ENCODE measurements around the gene ALDH18A1.
"Not testable (repeated sequence)": the region's sequence is repeated elsewhere in the genome, so short reads cannot be mapped to it uniquely, and the experiment has no call there.

The ALDH18A1 gene

DNA sequence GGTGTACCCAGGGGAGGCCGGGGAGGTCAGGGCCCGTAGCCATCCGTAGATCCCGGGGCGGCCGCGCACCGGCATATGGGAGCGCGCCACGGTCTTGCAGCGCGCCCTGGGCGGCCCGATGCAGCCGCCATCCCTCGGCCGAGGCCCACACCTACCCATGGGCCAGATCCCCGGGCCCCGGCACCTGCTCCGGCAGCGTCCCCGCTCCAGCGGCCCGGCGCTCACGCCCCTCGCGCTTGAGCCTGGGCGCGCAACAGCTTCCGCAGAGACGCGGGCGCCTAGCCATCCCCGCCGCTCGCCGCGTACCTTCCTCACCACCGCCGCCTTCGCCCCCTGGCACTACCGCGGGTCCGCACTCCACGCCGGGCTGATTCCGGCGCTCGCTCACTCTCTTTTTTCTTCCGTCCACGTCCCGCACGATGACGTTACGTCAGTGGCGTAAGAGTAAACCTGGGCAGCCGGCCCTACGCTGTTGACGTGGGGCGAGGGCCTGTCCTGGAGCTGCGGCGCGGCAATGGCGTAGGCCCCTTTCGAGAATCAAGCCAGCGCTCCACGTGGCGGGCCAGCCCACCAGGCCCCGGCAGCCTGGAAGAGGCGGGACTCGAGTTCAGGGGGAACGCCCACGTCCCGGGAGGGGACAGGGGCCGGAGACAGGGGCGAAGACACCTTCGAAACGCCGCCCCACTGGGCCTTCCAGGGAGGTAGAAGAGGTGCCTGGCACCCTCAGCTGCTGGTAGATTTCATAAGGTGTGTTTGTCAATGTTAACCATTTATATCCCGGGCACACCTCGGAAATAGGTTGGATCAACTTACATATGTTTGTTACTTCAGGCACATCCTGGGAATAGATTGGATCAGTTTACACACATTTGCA is at the start of gene ALDH18A1:
TSS of gene ALDH18A1 (minus strand) at position 421 of the 874 bp plus-strand sequence. CDS start 3,334 bp downstream, outside the sequence.
- peak; percentile 82 to 83 for DNase-seq (ENCODE audit: low read depth in 2 of 2)

DNA sequence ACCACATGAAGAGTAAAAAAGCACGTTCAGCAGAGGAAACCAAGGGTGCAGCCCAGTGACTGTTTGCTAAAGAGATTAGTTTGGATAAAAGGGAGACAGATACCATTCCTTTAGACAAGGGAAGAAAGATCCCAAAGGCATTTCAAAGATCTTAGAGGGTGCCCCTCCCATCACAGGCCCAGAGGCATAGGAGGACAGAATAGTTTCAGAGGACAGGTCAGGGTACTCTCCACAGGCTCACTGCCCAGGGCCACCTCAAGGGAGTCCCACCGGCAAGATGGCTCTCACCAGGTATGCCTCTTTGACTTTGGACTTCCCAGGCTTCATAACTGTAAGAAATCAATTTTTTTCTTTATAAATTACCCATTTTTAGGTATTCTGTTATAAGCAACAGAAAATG is 41.9 kb upstream of the ALDH18A1 start:
- no peak for DNase-seq (ENCODE audit: low read depth in 2 of 2)

DNA sequence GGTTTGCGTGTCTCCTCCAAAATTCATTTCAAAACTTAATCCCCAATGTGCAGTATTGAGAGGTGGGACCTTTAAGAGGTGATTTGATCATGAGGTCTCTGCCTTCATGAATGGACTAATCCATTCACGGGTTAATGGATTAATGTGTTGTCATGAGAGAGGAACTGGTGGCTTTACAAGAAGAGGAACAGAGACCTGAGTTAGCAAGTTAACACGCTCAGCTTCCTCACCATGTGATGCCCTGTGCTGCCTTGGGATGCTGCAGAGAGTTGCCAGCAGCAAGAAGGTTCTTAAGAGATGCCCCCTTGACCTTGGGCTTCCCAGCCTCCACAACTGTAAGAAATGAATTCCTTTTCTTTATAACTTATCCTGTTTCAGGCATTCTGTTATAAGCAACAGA is 40.9 kb upstream of the ALDH18A1 start:
- no peak for DNase-seq (ENCODE audit: low read depth in 2 of 2)

DNA sequence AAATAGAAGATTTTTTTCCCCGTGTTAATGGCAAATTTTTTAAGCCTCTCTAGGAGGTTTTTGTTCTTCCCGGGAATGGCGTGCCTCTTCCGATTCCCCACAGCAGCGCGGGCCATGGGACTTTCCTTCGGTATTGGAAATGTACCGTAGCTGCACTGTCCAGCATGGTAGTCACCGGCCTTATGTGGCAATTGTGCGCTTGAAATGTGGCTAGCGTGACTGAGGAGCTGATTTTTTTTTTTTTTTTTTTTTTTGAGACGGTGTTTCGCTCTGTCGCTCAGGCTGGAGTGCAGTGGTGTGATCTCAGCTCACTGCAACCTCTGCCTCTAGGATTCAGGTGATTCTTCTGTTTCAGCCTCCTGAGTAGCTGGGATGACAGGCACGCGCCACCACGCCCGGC is 38.2 kb upstream of the ALDH18A1 start:
- no peak for DNase-seq (ENCODE audit: low read depth in 2 of 2)

DNA sequence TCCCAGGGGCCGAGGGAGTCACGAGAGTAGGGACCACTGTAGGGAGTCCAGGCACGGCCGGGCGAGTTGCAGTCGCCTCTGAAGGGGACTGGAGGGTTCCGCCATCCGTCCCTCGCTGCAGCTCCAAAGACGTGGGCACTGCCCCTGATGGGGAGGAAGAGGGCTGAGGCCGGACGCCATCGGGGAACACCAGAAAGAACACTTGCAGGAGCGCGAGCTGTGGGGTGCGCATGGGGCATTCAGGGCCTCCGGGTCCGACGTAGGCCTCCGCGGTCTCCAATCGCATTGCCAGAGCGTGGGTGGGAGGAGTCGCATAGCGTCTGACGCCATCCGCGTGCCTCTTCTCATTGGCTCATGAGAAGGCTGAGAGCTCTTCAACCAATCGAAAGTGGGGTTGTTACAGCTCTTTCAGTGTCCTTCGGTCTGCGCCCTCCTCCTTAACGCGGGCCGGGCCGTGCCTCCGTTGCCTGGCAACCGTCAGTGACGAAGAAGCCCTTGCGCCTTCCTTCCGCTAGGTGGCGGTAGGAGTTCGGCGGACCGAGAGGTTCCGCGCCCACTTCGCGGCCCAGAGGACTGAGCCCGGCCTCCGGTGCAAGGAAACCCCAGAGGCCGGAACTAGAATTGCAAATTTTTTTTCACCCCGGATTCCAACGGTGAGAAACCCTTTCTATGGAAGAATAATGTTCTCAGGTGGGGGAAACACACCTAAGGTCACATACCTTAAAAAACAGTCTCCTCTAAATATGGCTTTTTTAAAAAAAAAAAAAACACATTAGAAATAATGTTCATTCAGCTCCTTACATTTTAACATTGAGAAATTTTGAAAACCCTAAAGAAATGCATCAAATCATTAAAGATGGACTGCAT is 37.4 kb upstream of the ALDH18A1 start, which contains the start of gene TCTN3:
TSS of gene TCTN3 (minus strand) at position 260 of the 867 bp plus-strand sequence. CDS start at position 232, 28 bp downstream.
- DNase-seq (ENCODE audit: low read depth in 2 of 2) = peak; percentile 99

DNA sequence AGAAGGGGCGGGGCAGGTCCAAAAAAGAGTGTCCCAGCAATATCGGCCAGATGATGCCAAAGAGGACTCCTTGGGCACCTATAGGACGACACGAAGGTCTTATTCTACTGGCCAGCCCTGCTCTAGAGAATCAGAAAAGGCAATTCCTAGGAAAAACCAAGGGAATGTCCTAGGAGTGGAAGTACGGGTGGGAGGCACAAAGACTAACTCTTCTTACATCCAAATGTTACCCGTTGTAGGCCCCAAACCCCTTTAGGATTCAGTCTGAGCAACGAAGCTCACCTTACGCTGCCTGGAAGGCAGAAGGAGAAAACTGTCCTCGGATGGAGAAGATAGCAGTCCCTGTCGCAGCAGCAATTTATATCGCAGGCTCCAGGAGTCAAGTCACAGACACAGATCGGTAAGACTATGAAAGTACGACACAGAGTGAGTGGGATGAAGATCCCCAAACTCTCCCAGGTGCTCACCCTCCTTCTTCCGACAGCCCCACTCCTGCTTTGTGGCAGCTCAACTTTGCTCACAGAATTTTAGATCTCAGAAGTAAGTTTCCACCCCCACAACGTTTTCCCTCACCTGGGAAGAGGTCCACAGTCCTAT is 36.7 kb upstream of the ALDH18A1 start:
- DNase-seq (ENCODE audit: low read depth in 2 of 2) = no peak

DNA sequence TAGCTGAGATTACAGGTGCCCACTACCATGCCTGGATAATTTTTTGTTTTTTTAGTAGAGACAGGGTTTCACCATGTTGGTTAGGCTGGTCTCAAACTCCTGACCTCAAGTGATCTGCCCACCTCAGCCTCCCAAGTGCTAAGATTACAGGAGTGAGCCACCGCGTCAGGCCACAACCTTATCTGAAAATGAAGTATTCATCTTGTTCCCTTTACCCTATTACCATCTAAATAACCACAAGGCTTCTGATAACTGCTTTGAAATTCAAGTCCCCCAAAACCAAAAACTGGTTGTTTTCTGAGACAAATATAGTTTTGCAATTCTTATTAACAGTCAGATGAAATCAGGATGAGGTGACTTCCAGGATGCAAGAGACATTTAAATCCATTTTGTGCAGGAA is 34.8 kb upstream of the ALDH18A1 start:
- DNase-seq (ENCODE audit: low read depth in 2 of 2) = no peak

DNA sequence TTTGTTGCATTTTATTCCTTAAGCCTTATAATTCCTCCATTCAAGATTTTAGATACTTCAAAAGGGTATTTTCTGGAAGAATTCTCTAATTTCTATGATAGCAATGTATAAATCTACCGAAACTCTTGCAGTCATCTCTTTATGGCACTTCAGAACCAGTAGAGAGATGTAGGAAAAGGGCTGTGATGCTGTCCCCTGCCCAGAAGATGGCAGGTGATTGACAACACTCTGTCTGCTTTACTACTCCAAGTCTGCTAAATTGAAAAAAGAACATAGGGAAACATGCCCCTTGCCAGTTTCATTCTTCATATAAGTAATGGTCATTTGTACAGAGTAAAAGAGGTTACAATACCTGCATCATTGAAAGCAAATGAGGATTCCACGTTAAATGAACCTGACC is 32.1 kb upstream of the ALDH18A1 start:
- no peak for DNase-seq (ENCODE audit: low read depth in 2 of 2)

DNA sequence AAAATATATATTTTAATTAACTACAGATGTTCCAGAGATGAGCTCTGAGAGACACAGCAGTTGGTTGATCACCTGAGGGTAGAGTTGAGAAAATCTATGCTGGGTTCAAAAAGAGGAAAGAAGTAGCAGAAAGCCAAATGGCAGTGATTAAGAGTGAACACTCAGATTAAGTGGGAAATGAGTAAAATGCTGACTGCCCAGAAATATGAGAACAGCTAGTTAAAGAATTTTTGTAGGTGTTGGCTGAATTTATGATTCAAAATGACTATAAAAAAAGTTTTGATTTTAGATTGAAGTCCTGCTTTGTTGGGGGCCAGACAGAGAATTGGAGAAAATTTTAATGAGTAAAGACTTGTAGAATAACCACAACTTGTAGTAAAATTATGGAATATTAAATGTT is 27.5 kb upstream of the ALDH18A1 start:
- no peak for DNase-seq (ENCODE audit: low read depth in 2 of 2)

DNA sequence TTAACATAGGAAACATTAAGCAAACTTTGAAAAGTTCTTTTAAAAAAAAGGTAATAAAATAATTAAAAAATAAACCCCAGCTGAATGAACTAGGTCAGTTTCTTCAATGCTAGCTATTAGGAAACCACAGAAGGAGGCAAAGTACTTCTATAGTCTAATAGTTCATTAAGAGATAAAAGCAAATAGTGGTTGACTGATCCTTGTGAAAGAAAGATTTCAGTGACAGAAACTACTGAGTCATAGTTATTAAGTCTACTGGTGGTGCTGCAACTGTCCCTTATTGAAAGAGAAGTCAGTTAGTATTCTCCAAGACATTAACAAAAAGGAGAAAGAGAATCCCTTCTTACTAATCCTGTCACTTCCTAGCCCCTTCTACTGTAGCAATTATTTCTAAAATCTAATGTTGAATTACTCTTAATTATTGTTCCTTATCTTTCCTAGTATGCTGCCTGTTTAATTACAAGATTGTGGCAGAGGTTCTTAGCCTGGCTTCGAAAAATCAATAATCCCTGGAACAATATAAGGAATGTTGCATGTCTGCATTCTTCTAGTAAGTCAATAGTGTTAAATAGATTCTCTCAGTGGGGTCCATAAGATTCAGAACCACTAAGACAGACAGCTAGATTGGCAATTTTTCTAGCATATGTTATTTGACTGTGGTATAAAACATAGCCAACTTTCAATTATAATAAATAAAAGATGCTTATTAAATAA is 19.0 kb upstream of the ALDH18A1 start:
- DNase-seq (ENCODE audit: low read depth in 2 of 2) = no peak

DNA sequence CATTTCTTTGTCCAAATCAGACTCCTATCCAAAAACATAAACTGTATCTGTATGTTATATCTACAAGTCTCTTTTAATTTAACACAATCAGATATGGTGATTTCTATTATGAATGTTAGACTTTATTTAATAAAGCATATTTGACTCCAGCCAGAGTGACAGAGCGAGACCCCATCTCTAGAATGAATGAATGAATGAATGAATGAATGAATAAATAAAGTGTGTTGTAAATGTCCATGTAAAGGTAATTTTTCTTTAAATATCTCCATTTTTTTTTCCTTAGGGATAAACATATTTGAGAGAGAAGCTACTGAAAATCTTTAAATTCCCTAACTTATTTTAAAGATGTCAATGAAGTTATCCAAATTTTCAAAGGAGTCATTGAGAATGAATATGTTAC is 18.1 kb upstream of the ALDH18A1 start:
- no peak for DNase-seq (ENCODE audit: low read depth in 2 of 2)

DNA sequence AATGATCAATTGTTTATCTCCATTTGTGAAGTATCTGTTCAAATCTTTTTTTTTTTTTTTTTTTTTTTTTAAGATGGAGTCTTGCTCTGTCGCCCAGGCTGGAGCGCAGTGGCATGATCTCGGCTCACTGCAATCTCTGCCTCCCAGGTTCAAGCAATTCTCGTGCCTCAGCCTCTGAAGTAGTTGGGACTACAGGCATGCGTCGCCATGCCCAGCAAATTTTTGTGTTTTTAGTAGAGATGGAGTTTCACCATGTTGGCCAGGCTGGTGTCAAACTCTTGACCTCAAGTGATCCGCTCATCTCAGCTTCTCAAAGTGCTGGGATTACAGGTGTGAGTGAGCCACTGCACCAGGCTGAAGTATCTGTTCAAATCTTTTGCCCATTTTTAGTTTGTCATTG is 16.1 kb upstream of the ALDH18A1 start:
- DNase-seq (ENCODE audit: low read depth in 2 of 2) = not testable (repeated sequence)

DNA sequence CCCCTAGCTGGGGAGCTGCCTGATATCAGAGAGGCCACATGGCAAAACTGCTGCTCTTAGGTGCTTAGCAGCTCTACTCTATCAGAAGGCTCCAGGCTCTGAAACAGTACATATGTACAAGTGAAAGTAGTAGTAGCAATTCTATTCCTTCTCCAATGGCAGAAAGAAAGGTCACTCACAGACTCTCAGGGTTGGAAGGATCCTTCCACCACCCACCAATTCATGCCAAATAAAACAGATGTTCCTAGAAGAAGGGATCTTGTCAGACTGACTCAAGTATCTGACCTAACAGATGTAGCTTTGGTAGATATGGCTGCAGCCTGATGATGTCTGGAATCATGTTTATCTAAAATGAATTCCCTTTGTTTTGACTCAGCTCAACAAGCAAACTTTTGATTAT is 8.0 kb upstream of the ALDH18A1 start:
- no peak for DNase-seq (ENCODE audit: low read depth in 2 of 2)

DNA sequence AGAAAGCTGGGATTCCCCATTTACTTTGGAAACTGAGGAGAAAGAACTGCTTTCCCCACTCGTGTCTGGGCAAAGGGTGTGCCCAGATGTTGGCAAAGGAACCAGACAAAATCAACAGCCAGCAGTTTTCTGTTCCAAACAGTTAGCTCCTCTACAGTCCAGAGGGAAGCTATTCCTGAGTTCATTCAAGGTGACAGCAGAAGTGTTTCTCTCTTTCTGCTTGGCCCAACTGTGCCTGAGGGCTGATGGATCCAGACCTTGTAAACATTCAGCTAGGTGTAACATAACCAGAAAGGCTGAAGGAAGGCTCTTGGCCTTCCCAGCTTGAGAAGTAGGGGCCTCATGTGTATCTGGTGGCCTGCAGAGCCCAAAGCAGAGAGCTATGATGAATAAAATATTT is 7.0 kb upstream of the ALDH18A1 start:
- no peak for DNase-seq (ENCODE audit: low read depth in 2 of 2)

DNA sequence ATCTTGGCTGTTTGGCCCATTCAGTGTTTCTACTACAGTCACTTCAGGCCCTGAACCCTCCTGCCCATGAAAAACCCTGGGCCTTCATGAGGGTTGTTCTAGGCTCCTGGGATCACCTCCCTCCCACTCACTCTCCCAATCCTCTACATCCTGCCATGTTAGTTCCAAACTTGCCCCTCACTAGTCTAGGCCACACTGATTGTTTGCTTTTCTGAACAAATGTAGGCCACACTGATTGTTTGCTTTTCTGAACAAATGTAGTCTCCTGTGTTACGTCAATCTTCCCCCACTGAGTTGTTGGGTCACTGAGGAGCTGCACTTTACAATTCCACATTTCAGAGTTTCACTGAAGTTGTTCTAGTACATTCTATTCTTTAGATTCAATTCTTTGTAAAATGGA is 5.3 kb upstream of the ALDH18A1 start:
- DNase-seq (ENCODE audit: low read depth in 2 of 2) = no peak

DNA sequence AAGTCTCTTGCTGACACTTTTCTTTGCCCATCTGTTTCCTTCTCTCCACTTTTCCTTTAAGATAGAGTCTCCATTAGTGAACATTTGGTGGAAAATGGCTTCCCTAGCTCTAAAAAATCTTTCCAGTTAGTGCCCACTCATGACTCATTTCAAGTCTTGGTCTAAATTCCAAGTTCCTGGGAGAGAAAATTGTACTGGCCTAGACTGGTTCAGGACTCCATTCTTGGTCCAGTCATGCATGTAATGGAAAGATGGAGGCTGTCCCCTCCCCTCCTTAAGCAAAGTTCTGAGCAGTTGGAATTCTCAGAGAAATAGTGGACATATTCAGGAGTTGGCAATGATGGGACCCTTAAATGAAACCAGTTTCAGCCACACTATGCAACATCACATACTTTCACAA is 3.8 kb upstream of the ALDH18A1 start:
- DNase-seq (ENCODE audit: low read depth in 2 of 2) = no peak

DNA sequence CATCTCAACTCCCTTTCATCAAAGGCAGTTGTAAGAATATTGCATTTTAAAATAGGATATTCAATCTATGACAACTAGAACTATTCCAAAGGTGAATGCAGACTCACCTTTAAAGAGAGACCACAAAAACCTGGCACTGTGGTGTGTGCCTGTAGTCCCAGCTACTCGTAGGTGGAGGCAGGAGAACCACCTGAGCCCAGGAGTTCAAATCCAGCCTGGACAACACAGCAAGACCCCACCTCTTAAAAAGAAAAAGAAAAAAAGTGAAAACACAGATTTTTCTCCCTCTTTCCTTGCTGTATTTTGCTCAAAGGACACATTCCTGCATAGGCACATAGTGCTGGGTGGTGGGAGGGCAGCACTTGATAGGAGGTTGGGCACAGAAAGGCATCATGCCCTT is 739 bp upstream of the ALDH18A1 start:
- DNase-seq (ENCODE audit: low read depth in 2 of 2) = no peak

DNA sequence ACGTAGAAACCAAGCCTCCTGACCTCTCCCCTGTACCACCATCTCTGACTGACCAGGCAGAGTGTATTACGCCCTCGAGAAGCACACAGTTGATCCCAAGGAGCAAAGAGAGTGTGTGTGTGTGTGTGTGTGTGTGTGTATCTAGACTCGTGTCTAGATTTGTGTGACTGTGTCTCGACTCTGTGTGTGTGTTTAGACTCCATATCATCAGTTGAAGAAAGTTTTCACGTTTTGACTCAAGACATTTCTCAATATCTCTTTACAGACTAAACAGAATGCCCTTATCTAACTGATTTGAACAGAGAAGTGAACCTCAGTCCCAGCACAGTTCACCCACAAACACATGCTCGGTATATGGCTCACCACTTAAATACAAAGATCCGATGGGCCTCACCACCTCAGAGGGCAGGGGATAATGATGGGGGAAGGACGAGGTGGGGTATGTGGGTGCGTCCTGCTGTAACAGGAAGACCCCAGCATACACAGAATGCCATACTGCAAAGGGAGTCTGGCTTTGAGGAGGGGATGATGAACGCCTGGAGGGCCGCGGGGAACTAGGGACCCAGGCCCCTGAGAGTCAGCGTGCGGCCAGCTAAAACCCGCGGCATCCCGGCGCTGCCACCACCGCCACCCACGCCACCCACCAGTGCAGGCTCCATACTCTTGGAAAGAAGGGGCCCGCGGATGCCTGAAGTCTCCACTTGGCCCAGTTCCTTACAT is 780 bp downstream of the ALDH18A1 start:
- DNase-seq (ENCODE audit: low read depth in 2 of 2) = no peak

DNA sequence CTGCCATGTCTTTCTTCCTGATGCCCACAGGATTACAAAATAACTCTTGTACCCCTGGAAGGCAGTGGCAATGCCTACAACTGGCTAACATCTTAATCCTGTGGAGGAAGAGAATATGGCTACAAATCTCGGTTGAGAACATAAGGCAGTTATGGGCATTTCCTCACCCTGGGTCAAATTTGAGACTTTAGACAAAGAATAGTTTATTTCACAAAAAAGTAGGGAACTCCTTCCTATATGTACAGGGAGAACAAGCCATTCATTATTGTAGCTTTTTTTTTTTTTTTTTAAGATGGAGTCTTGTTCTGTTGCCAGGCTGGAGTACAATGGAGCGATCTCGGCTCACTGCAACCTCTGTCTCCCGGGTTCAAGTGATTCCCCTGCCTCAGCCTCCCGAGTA is 2.6 kb downstream of the ALDH18A1 start:
- no peak for DNase-seq (ENCODE audit: low read depth in 2 of 2)

DNA sequence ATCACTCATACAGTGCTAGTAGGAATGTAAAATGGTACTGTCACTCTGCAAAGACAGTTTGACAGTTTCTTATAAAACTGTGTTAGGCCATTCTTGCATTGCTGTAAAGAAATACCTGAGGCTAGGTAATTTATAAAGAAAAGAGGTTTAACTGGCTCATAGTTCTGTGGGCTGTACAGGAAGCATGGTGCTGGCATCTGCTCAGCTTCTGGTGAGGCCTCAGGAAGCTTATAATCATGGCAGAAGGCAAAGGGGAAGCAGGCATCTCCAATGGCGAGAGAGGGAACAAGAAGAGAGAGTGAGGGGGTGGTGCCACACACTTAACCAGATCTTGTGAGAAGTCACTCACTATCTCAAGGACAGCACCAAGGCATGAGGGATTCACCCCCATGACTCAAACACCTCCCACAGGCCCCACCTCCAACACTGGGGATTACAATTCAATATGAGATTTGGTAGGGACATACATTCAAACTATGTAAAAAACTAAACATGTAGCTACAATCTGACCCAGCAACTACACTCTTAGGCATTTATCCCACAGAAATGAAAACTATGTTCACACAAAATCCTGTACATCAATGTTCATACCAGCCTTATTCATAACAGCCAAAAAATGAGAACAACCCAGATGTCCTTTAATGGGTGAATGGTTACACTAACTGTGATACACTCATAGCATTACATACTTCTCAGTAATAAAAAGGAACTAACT is 5.0 kb downstream of the ALDH18A1 start:
- DNase-seq (ENCODE audit: low read depth in 2 of 2) = no peak

All from fibroblast of skin of left quadriceps (primary cell).